Heart left ventricle (tissue), 16 donors: ENCODE measurements around the gene TAS2R60. TPM values are rescaled to one million over a fixed set of nuclear protein-coding genes. Genes with fewer than 3 reads are reported as not detected.

ENCODE experiments used
- ATAC-seq, 4 donors: fragments of 200-7000 bp; cut with Tn5 transposase; one replicate each; pipeline ENCODE4 v1.9.1; 2020 to 2022; ENCODE audit warnings: moderate library complexity in 4 of 4, mild to moderate bottlenecking in 3 of 4, moderate number of reproducible peaks in 1 of 4
- DNase-seq, 5 donors: peaks; one replicate each; pipeline ENCODE4 v3.0.0-alpha.2; 2020
- H3K27ac ChIP-seq, 12 donors: fragments of 200-600 bp; sonication (generic) in 4 of 12; one replicate each; pipeline versions ENCODE4 v1.5.0 to v1.8.0; 2016 to 2022; ENCODE audit warnings: mild to moderate bottlenecking in 2 of 12
- H3K27me3 ChIP-seq, 9 donors: fragments of 200-600 bp; sonication (generic) in 2 of 9; one replicate each; pipeline versions ENCODE4 v1.5.1 to v1.8.0; 2016 to 2022; ENCODE audit warnings: mild to moderate bottlenecking in 3 of 9
- H3K36me3 ChIP-seq, 9 donors: fragments of 200-600 bp; sonication (generic) in 2 of 9; one replicate each; pipeline versions ENCODE4 v1.5.0 to v1.8.0; 2018 to 2022; ENCODE audit warnings: mild to moderate bottlenecking in 2 of 9
- H3K4me1 ChIP-seq, 12 donors: fragments of 200-600 bp; sonication (generic) in 4 of 12; one replicate each; pipeline versions ENCODE4 v1.5.0 to v1.8.0; 2016 to 2022; ENCODE audit warnings: mild to moderate bottlenecking in 3 of 12
- H3K4me3 ChIP-seq, 12 donors: fragments of 200-600 bp; sonication (generic) in 4 of 12; one replicate each; pipeline versions ENCODE4 v1.5.0 to v1.8.0; 2017 to 2022; ENCODE audit warnings: mild to moderate bottlenecking in 9 of 12, moderate library complexity in 4 of 12
- H3K9me3 ChIP-seq, 12 donors: fragments of 200-600 bp; sonication (generic) in 4 of 12; one replicate each; pipeline versions ENCODE4 v1.5.0 to v1.8.0; 2016 to 2022; ENCODE audit warnings: mild to moderate bottlenecking in 1 of 12
- POLR2A ChIP-seq, 2 donors: fragments of 450-650 bp; IDR thresholded peaks; one replicate each; pipeline ENCODE4 v1.6.1; 2017; ENCODE audit warnings: antibody characterized with exemption in 2 of 2, mild to moderate bottlenecking in 2 of 2, moderate library complexity in 2 of 2
- WGBS, 4 donors: extraction: QIAGEN DNeasy Blood & Tissue Kit in 2 of 4; methylation state at CpG; one replicate each; pipeline versions ENCODE4 v1.1.5 to v1.1.7; 2013 to 2018; 5-methylcytosine and 5-hydroxymethylcytosine counted together
- intact Hi-C, 10 donors: fragments of 100-400 bp; cut with DNase I; formaldehyde crosslinking; loops; one replicate each; pipeline versions ENCODE4 v1.11.1 to v1.14.2; 2022
- polyA plus RNA-seq, 2 donors: library from polyadenylated mRNA; stranded (reverse); fragments of 200-250 nt; gene quantifications; one replicate each; pipeline ENCODE4 v1.2.3, GENCODE V29; 2013
- total RNA-seq, 9 donors: library from RNA; depleted of rRNA in 2 of 9; stranded (reverse); fragments of >200 nt in 2 of 9; fragmentation: NEBNext Ultra II Directional in 3 of 9; extraction: Animal tissue kit (Norgen Biotek cat#: 25700) in 3 of 9; gene quantifications; one replicate each; pipeline versions ENCODE4 v1.1.0 to v1.2.4, GENCODE V29; 2016 to 2023
- TF ChIP-seq, protein P1 (sequence below), 12 donors: fragments of 200-600 bp; sonication (generic) in 4 of 12; IDR thresholded peaks; one replicate each; pipeline versions ENCODE4 v1.5.0 to v1.8.0; 2018 to 2022; ENCODE audit warnings: antibody characterized with exemption in 12 of 12, mild to moderate bottlenecking in 5 of 12
- donor health status: ischemic (EF 13 %, LVEDD 7.1; RV severe dilation, severe dysfunction).
- donor health status: healthy with polysubstance abuse.
- donor health status: DM: no; HTN: yes; CAD: no.
- donor health status: DM: no; HTN: no; CAD: no.
- donor health status: ischemic (EF 25% LVEDD 6.9; RV normal size, moderate dysfunction).
- donor health status: ischemic (EF 25% LVEDD 5.7; RV mildly dilated, moderate dysfunction).
- donor health status: healthy.
- donor health status: DM: yes; HTN: yes; CAD: no.
- donor health status: ischemic (EF 35%, LVEDD 5.7; RV mildly dilated, moderate dysfunction).
- donor health status: nonischemic (EF 11% LVEDD 7.7; RV severe dilation, severe dysfunction).
- donor health status: DM: yes; HTN: yes; CAD: no.
- donor health status: PGD.
- donor health status: ischemic (EF 29% LVEDD 5.4; RV normal size, mild dysfunction).
- donor health status: nonischemic (EF 23%, LVEDD 6.1; RV moderate dilation, normal function).

TAS2R60 gene
- total and polyA plus RNA-seq, 11 donors = not detected

- Histone ChIP-seq H3K4me3 (no peak overlapping the region), H3K4me1 (peaks cover 2 to 60% (median 44%) of the 10 kb centered on the region in 12 donors), H3K27ac (peak overlapping the region in 4 of 12 donors; percentile 4 to 46 (median 18)), H3K36me3 (peaks cover 0 to 23% (median 8%) of the 10 kb centered on the region in 9 donors), H3K27me3 (no peaks in the 10 kb centered on the region), H3K9me3 (no peaks in the 10 kb centered on the region)
- TF ChIP-seq POLR2A (IDR thresholded peaks at IDR 0.05) = no peak
- TF ChIP-seq, protein P1, sequence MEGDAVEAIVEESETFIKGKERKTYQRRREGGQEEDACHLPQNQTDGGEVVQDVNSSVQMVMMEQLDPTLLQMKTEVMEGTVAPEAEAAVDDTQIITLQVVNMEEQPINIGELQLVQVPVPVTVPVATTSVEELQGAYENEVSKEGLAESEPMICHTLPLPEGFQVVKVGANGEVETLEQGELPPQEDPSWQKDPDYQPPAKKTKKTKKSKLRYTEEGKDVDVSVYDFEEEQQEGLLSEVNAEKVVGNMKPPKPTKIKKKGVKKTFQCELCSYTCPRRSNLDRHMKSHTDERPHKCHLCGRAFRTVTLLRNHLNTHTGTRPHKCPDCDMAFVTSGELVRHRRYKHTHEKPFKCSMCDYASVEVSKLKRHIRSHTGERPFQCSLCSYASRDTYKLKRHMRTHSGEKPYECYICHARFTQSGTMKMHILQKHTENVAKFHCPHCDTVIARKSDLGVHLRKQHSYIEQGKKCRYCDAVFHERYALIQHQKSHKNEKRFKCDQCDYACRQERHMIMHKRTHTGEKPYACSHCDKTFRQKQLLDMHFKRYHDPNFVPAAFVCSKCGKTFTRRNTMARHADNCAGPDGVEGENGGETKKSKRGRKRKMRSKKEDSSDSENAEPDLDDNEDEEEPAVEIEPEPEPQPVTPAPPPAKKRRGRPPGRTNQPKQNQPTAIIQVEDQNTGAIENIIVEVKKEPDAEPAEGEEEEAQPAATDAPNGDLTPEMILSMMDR (IDR thresholded peaks at IDR 0.05) = peak in 3 of 12 donors; percentile 12 to 26 (median 15)
- WGBS, 4 donors = 44 to 67% (median 57%) methylated on average over 18 to 21 of the region's 21 CpGs
- DNase-seq (peak in 2 of 5 donors; percentile 31 to 46), ATAC-seq (peak in 3 of 4 donors; percentile 28 to 33 (median 33))
- intact Hi-C loops = no loop called here
Observed at GRCh38 chr7:143395187-143396149, 47.8 kb upstream of the TAS2R60 start.

DNA sequence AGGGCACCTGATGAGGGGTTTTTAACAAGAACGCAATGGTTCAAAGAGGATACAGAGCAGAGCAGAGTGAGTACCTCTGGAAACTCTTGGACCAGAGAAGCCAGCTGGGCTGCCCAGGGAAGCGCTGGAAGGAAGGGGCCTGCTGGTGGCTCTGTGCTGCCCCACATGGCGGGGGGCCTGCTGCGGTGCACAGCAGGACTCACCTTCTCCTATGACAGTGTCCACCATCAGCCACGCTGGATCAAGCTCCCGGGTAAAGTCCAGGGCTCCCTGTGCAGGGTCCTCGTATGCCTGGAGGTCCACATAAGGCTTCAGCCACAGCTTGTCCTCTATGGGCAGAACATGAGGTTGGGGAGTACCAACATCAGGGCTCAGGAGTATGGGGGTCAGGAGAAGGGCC lies 47.1 kb upstream of the TAS2R60 start:
- H3K4me3 ChIP-seq = no peak overlapping the region
- H3K27me3 ChIP-seq = no peaks in the 10 kb centered on the region
- DNase-seq (no peak), ATAC-seq (no peak)
- H3K9me3 ChIP-seq = no peaks in the 10 kb centered on the region
- WGBS, 4 donors = 81 to 84% (median 81%) methylated on average over 7 of the region's 7 CpGs
- intact Hi-C loops = no loop called here
- peaks cover 2 to 53% (median 38%) of the 10 kb centered on the region in 12 donors for H3K4me1 ChIP-seq
- H3K27ac ChIP-seq = no peak overlapping the region
- H3K36me3 ChIP-seq = peaks cover 0 to 16% (median 4%) of the 10 kb centered on the region in 9 donors
- TF ChIP-seq, protein P1 (IDR thresholded peaks at IDR 0.05) = no peak
- no peak for TF ChIP-seq POLR2A (IDR thresholded peaks at IDR 0.05)

DNA sequence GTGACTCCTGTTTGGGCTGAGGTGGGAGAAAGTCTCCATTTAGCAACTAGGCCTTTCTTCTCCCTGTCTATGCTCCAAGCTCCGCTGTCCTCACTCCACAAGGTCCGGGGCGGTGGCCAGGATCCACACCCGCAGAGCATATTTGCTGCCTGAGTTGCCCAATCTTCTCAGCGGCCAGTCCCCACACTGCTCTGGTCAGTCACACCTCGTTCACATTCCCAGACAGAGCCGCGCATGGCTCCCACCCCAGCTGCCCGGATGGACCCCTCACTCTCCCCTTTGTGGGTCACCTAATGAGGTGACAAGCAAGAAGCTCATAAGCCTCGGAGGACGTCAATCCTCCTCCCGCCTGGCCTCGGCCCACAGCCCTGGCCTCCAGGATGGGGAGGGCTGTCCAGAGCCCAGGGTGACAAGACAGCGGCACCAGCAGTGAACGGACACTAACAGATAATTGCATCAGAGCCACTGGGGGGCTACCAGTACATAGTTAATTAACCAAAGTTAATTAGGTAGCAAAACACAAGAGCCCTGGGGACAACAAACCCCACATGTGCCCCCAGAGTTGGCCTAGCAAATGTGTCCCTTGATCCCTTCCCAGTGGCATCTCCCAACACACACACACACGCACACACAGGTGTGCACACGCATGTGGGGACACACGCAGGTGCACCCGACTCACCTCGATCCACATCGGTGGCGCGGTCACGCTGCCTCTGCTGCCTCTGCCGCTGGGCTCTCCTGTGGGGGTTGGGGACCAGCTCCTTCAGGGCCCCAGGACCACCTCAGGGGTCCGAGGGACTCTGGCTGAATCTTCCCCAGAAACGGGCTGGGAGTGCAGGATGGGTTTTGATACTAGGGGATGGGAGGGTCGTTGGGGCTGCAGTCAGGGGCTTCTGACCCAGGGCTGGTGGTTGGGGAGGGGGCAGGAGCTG lies 46.4 kb upstream of the TAS2R60 start:
- H3K4me3 ChIP-seq = no peak overlapping the region
- TF ChIP-seq POLR2A (IDR thresholded peaks at IDR 0.05) = no peak
- TF ChIP-seq, protein P1 (IDR thresholded peaks at IDR 0.05) = no peak
- peaks cover 2 to 46% (median 31%) of the 10 kb centered on the region in 12 donors for H3K4me1 ChIP-seq
- ATAC-seq = no peak
- no peaks in the 10 kb centered on the region for H3K9me3 ChIP-seq
- no peaks in the 10 kb centered on the region for H3K27me3 ChIP-seq
- H3K36me3 ChIP-seq = peaks cover 0 to 9% (median 0%) of the 10 kb centered on the region in 9 donors
- 89 to 93% (median 92%) methylated on average over 16 to 28 of the region's 28 CpGs for WGBS, 4 donors
- no peak overlapping the region for H3K27ac ChIP-seq
- intact Hi-C loops = no loop called here
- peak in 2 of 5 donors; percentile 18 to 54 for DNase-seq
